ENCODE measurements around the gene MYT1.

Gene MYT1

DNA sequence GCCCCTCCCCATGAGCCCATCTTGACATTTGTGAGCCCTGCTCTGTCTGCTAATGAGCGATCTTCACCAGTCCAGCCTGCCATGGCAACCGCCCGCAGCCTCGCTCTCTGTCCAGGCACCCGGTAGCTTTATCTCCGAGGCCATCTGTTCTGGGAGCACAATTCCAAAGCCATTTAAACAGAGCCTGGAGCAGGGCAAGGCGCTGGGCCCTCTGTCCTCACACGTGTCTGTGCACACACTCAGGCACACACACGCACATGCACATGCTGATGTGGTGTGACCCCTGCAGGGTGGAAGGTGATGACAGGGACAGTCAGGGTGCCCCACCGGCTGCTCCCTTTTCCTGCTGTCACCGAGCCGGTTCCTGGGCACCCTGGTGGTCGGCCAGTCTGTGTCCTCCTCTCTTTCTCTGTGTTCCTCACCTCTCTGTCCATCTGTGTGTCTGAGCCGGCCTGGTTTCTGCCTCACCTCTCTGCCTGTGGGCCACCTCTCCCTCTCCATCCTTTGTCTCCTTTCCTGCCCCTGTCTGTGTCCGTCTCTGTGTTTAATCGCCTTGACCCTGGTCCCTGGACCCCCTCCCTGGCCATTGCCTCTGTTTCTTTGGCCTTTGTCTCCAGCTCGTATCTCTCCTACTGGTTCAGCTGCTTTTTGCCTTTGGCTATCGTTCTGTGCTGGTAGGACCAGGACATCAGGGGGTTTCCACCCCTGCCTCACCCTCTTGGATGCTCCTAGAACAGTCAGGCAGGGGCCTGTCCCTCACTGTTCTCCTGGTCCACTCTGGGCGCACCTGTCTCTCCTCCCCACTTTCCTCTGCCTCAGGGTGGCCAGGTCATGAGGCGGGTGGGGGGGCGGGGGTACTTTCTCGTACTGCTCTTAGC, 8.8 kb upstream of the MYT1 start:
- DNase-seq: no peak

DNA sequence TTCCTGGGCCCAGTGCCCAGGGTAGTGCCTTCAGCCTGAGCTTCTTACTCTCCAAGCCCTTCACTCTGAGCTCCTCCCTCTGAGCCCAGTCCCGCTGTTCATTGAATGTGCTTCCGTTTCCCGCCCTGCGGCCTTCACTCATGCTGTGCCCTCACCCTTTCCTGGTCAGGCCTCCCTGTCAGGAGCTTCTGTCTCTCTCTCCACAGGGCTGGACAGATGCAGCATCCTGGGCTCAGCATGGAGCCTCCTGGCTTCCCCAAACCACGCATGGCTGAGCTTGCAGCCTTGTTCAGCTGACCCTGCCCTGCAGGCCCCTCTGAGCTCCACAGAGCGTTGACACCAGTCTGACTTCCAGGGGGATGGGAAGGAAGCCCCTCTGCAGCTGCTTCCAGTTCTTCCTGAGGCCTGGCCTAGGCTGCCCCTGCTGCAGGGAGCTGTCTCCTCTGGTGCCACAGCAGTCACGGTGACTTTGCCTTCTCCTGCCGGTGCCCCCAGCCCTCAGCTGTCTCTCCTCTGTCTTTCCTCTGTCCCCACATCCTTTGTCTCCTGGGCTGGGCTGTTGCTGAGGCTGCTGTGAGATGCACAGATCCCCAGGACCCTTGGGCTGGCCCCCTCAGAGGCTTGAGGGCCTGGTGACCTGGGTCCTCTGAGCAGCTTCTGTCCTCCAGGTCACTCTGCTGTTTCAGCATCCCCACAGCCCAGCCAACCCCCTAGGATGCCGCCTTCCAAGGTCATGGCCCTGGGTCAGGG, 7.9 kb upstream of the MYT1 start:
- DNase-seq: no peak

GRCh38 chr20:64156886-64157875, 7.1 kb upstream of the MYT1 start:
- DNase-seq: no peak

DNA sequence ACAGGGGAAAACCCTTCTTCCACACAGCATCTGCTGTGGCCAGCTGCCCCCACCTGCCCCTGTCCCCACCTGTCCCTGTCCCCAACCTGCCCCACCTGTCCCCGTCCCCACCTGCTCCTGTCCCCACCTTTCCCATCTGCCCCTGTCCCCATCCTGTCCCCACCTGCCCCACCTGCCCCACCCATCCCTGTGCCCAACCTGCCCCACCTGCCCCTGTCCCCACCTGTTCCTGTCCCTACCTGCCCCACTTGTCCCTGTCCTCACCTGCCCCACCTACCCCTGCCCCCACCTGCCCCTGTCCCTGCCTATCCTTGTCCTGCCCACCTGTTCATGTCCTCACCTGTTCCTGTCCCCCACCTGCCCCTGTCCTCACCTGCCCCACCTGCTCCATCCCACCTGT, 6.4 kb upstream of the MYT1 start:
- DNase-seq: no peak

- peak in 1 of 2 experiments; percentile 4 for DNase-seq
These were observed 5.6 kb upstream of the MYT1 start for GRCh38 chr20:64158346-64159285.

- DNase-seq: no peak
These were observed 5.0 kb upstream of the MYT1 start for GRCh38 chr20:64159286-64159680.

GRCh38 chr20:64159711-64160110, 4.5 kb upstream of the MYT1 start:
- no peak for DNase-seq

DNA sequence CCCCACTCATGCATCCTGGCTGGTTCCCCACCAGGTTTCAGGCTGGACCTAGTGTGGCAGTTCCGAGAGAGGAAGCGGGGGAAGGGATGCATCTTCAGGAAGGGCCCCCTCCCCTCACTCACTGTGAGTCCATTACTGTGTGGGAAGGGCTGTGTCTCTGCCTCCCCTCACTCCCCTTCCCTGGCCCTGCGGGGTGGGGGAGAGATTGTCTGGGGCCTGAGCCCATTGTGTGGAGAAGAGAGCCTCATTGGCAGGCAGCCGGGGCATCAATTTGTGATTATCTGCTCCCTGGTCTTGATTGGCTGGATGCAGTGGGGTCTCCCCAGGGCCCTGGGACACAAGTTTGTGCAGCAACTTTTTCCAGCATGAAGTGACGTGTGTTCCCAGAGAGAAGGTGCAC, 4.1 kb upstream of the MYT1 start:
- DNase-seq: no peak

DNA sequence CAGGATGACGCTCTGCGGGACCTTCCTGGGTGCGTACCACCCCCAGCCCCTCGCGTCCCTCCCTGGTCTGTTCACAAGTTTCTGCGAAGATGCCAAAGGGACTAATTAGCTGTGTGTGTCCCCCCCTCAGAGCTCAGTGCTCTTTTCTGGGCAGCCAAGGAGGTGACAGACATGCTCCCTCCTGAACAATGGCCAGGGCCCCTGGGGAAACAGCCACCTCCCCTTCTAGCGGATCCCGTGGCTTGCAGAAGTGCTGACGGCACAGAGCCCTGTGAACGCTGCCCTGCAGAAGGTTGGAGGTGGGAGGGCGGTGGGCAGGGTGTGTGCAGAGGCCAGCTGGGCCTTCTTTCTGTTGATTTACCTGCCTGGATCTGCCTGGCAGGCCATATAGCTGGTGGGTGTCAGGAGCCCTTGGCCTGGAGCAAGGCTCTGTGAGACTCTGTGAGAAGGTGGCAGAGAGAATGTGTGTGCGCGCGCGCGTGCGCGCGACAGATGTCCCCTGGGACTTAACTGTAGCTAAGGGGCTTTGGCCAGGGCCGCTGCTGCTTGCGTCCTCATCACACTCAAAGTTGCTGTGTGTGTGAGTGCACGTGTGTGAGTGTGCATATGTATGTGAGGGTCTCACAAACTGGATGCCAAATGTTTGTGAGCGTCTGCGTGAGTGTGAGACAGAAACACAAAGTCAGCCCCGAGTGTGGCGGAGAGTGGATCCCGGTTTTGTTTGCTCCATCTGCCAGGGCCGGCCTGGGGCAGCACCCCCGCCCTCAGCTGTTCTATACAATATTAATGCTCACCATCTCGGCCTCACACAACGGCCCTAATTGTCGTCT, 3.5 kb upstream of the MYT1 start:
- DNase-seq: no peak

DNA sequence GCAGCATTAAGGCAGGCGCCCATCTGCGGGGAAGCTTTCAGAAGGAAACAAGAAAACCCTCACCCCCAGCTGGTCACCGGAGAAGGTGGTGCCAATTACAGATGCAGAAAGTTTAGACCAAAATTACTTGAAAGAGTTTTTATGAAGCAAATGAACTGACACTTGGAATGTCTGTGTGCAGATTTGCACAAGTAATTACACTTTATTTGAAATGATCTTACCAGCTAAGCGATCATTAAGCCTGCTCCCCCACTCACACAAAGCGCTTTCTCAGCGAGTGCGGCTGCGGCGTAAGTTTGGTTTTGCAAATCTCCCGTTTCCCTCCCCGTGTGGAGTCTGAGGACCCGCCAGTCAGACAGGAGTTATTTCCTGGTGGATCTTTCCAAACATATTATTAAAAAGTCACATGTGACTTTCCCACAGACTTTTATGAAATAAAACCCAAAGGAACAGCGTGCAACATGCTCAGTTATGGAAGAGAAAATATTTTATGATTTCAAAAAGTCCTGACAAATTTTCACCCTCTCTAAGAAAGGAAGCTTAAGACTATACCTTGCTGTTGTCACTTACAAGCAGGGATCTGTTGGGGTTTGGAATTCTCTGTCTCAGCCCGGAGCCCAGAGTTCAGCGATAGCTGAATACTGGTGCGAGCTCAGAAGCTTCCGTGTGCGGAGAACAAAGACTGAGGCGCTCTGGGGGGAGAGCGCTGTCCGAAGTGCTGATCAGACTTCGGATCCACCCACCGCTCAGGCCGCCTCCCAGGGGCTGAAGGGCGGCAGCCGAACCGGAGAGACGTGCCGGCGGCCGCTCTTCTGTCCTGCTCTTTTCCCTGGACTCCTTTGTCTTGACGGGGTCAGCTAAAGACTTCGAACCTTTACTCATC, 2.7 kb upstream of the MYT1 start:
- DNase-seq: peak in 1 of 2 experiments; percentile 24

DNA sequence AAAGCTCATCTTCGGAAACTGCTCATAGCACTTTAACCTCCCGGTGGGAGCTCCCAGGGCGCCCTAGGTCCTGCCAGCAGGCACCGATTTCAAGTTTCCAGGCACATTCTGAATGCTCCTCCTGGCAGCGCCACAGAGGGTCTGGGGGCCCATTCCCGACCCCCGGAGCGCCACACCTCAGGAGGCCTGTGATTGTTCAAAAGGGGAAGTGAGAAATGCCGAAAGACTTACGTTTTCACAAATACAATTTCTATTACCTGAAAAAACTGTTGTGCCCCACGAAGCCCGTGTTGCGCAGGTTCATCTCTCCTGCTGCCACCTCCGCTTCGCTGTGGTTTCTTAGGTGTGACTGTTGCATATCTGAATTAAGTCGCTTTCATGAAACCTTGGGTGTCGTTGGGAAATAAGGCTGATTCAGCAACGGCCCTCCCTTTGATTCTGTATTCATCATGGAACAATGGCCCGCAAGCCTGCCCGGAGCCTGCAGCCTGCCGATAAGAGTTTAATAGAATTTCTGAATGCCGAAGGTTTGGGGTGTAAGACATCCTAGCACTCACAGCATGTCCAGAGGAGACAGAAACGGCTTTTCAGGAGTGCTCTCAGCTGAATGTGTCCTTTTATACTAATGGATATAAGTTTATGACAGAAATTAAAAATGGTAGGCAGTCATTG, 1.9 kb upstream of the MYT1 start:
- DNase-seq: no peak

- DNase-seq: no peak
These were observed 503 bp upstream of the MYT1 start for GRCh38 chr20:64163776-64164122.

DNA sequence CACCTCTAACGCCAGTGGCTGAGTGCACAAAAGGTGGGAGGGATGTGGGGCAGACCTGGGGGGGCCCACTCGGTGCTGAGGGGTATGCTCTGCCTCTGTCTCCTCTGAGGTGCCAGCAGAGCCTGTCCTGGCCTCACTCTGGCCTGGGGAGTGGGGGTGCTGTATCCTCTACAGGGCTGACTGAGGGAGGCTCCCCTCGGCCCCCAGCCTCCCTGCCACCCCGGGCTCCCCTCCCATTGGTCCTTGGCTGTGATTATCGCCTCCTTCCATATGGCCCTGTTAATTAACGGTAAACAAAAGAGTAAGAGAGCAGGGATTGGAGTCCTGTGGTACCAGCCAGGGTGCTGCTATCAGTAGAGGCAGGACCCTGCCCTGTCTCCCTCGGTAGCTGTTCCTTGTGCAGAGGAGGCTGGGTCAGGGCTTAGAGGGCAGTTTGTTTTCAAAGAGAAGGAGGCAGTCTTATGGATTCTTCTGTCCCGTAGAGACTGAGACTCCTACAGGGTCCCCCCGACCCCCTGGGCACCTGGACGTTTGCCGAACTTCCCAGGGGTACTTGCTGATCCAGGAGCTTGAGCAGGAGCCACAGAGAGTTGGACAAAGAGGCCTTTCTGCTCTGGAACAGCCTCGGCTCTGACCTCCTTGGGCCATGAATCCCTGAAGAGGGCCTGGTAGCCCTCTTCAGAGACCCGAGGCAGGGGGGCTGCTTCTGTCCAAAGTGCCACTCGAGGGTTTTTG, 1.8 kb downstream of the MYT1 start:
- DNase-seq: no peak

GRCh38 chr20:64166721-64167615, 2.7 kb downstream of the MYT1 start:
- no peak for DNase-seq

- DNase-seq: no peak
These were observed 3.4 kb downstream of the MYT1 start for GRCh38 chr20:64167676-64168075.

GRCh38 chr20:64168381-64169090, 4.3 kb downstream of the MYT1 start:
- DNase-seq: no peak

DNA sequence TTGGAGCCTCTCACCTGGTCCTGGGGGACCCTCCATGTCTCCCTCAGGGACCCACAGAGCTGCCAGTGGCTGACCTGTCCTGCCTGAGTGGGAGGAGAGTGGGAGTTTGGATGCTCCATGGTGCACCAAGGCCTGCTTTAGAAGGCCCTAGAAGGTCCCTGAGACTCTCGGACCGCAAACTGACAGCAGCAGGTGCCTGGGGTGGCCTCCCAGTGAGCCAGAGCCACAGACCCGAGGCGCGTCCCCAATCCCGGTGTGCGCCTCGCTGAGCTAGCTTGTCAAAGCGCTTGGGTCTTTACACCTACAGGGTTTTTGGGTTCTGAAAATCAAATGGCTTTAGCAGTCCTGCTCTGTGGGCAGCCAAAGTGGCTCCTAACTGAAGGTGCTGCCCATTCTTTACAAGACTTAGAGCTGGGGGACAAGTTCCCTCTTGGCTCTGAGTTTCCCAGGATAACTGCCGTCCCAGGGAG, 4.9 kb downstream of the MYT1 start:
- no peak for DNase-seq

Data from stimulated activated CD4-positive, alpha-beta T cell treated with anti-CD3 and anti-CD28 coated beads, Interleukin-4, amount 100 ng/mL, for 4 hours (primary cell).